Prostate gland (tissue), 2 donors: ENCODE results near the gene ZDHHC17. TPM values are rescaled to one million over a fixed set of nuclear protein-coding genes. Genes with fewer than 3 reads are reported as not detected.

ENCODE experiments used
- DNase-seq: peaks from one replicate; pipeline ENCODE4 v3.0.0-alpha.2; 2019; ENCODE audit warnings: low spot score
- H3K27ac ChIP-seq, 2 donors: fragments of 200-600 bp; sonication (generic); 2 replicates each; pipeline ENCODE4 v1.5.1; 2017 to 2019
- H3K27me3 ChIP-seq: fragments of 200-600 bp; sonication (generic); replicated peaks from 2 replicates; pipeline ENCODE4 v1.5.1; 2019; ENCODE audit not compliant: insufficient read depth
- H3K36me3 ChIP-seq, 2 donors: fragments of 200-600 bp; sonication (generic); 1 replicate in 1 of 2; 2 replicates in 1 of 2; pipeline versions ENCODE4 v1.5.1 to v1.8.1; 2017 to 2019
- H3K4me1 ChIP-seq: fragments of 200-600 bp; sonication (generic); replicated peaks from 2 replicates; pipeline ENCODE4 v1.5.1; 2019
- H3K4me3 ChIP-seq, 2 donors: fragments of 200-600 bp; sonication (generic); 2 replicates each; pipeline ENCODE4 v1.5.1; 2017 to 2019
- H3K9me3 ChIP-seq: fragments of 200-600 bp; sonication (generic); 2 replicates; pipeline ENCODE4 v1.5.1; 2017
- POLR2A ChIP-seq: fragments of 450-650 bp; IDR thresholded peaks from one replicate; pipeline ENCODE4 v1.6.1; 2016; ENCODE audit warnings: antibody characterized with exemption, mild to moderate bottlenecking
- POLR2AphosphoS5 ChIP-seq: sonication (generic); formaldehyde crosslinking; IDR thresholded peaks from one replicate; pipeline ENCODE4 v1.6.1; 2017; ENCODE audit warnings: antibody characterized with exemption
- WGBS: methylation state at CpG from one replicate; pipeline ENCODE4 v1.1.5; 2018; 5-methylcytosine and 5-hydroxymethylcytosine counted together
- intact Hi-C: fragments of 100-400 bp; cut with DNase I; formaldehyde crosslinking; loops from one replicate; pipeline ENCODE4 v1.14.2; 2022
- total RNA-seq, 2 donors: library from RNA; depleted of rRNA; stranded (reverse); fragments of >200 nt; gene quantifications; one replicate each; pipeline ENCODE4 v1.1.0, GENCODE V29; 2016
- TF ChIP-seq, protein P1 (sequence below), 4 experiments: fragments of 200-600 bp in 2 of 4; fragments of 450-650 bp in 2 of 4; sonication (generic) in 2 of 4; IDR thresholded peaks; 1 replicate in 3 of 4; 2 replicates in 1 of 4; pipeline ENCODE4 v1.5.1; 2016 to 2019; ENCODE audit warnings: antibody characterized with exemption in 4 of 4, mild to moderate bottlenecking in 2 of 4, moderate library complexity in 2 of 4

The ZDHHC17 gene
- total RNA-seq, 2 donors from 2014 or later: 21.6 to 34.6 TPM

DNA sequence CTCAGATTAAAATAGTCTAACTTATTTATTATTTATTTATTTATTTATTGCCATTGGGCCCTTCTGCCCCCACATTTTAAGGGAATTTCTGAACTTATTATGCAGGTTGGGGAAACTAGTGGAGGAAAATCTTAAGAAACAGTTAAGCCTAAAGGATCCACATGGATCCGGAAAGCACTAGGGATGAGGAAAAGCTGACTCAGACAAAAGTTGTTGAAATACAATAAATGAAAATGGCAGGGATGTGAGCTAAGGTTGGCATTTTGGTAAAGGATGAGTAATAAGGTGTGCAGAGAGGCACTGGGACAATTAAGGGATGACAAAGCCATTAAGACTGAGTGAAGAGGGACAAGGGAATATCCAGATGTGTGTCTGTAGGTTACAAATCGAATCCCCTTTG is 135.6 kb downstream of the ZDHHC17 start:
- WGBS: 96% methylated on average over 2 of the region's 2 CpGs
- no peak for DNase-seq

DNA sequence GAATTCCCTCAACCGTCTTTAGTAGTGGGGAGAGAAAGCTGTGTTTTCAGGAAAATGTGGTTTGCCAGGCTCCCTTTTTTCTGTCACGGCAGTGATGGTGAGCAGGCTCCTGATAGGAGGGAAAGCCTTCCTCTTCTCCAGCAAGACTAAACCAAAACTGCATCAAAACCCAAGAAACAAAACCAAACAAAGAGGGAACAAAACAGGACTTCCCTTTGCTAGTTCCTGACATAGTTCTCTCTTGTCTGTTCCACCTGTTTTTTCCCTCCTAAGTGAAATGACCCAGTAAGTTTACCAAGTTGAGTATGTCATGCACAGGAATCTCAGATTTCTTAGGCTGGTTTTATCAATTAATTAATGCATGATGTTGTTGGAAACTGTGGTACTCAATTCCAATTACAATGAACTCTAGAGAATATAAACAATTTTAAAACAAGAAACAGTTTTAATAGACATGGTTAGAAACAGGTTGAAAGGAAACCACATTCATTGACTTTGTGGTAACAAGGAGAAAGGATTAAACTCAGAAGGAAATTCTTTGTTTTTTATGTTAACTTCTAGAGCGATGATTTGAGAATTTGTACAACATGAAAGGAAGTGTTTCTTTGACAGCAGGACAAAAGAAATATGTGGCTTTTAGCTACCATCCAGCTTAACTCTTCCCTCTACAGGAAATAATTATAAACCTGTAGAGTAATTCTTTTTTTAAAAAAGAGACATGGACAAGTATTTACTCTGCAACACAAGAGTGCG is 137.9 kb downstream of the ZDHHC17 start:
- no peak overlapping the region for H3K4me3 ChIP-seq
- TF ChIP-seq POLR2AphosphoS5: no peak
- TF ChIP-seq POLR2A: no peak
- TF ChIP-seq, protein P1, sequence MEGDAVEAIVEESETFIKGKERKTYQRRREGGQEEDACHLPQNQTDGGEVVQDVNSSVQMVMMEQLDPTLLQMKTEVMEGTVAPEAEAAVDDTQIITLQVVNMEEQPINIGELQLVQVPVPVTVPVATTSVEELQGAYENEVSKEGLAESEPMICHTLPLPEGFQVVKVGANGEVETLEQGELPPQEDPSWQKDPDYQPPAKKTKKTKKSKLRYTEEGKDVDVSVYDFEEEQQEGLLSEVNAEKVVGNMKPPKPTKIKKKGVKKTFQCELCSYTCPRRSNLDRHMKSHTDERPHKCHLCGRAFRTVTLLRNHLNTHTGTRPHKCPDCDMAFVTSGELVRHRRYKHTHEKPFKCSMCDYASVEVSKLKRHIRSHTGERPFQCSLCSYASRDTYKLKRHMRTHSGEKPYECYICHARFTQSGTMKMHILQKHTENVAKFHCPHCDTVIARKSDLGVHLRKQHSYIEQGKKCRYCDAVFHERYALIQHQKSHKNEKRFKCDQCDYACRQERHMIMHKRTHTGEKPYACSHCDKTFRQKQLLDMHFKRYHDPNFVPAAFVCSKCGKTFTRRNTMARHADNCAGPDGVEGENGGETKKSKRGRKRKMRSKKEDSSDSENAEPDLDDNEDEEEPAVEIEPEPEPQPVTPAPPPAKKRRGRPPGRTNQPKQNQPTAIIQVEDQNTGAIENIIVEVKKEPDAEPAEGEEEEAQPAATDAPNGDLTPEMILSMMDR (IDR thresholded peaks at IDR 0.05): no peak
- H3K4me1 ChIP-seq: no peaks in the 10 kb centered on the region
- no peak overlapping the region for H3K27ac ChIP-seq
- intact Hi-C loops: no loop called here
- no peak for DNase-seq
- 47% methylated on average over 4 of the region's 4 CpGs for WGBS
- no peaks in the 10 kb centered on the region for H3K9me3 ChIP-seq
- no peaks in the 10 kb centered on the region for H3K36me3 ChIP-seq
- no peaks in the 10 kb centered on the region for H3K27me3 ChIP-seq

More for the DNA sequence above, 135.6 kb downstream of the ZDHHC17 start:
- no peaks in the 10 kb centered on the region for H3K4me1 ChIP-seq
- no peaks in the 10 kb centered on the region for H3K36me3 ChIP-seq
- H3K4me3 ChIP-seq: no peak overlapping the region
- no peak overlapping the region for H3K27ac ChIP-seq
- TF ChIP-seq POLR2AphosphoS5 (no peak), POLR2A (no peak)
- TF ChIP-seq, protein P1 (IDR thresholded peaks at IDR 0.05): no peak
- no peaks in the 10 kb centered on the region for H3K27me3 ChIP-seq
- intact Hi-C loops: no loop called here
- no peaks in the 10 kb centered on the region for H3K9me3 ChIP-seq

Other genes with a start within 250 kb of the ZDHHC17 start
- gene OSBPL8, start 204.3 kb upstream of the ZDHHC17 start, total RNA-seq: 10 to 100 TPM; 50.6 to 54.2 TPM
- 10 to 100 TPM; 31.0 to 98.6 TPM for gene CSRP2, start 114.9 kb downstream of the ZDHHC17 start, total RNA-seq